Esophagus squamous epithelium (tissue), 5 donors: Measurements from ENCODE around the gene GRK6. TPM values are rescaled to one million over a fixed set of nuclear protein-coding genes. Genes with fewer than 3 reads are reported as not detected.

ENCODE experiments used
- DNase-seq: peaks from one replicate; lab custom pipeline; 2025; lab: John Stamatoyannopoulos, UW
- H3K27ac ChIP-seq, 4 donors: fragments of 200-600 bp; sonication (generic); one replicate each; pipeline ENCODE4 v1.5.1; 2016 to 2019; ENCODE audit warnings: mild to moderate bottlenecking in 1 of 4
- H3K27me3 ChIP-seq, 4 donors: fragments of 200-600 bp; sonication (generic); 1 replicate in 3 of 4; 2 replicates in 1 of 4; pipeline versions ENCODE4 v1.5.1 to v1.6.0; 2017 to 2021; ENCODE audit warnings: antibody characterized with exemption in 1 of 4
- H3K36me3 ChIP-seq, 3 donors: fragments of 200-600 bp; sonication (generic); one replicate each; pipeline ENCODE4 v1.5.1; 2016 to 2019
- H3K4me1 ChIP-seq, 3 donors: fragments of 200-600 bp; sonication (generic); one replicate each; pipeline ENCODE4 v1.5.1; 2017 to 2019
- H3K4me3 ChIP-seq, 4 donors: fragments of 200-600 bp; sonication (generic); 1 replicate in 3 of 4; 2 replicates in 1 of 4; pipeline ENCODE4 v1.5.1; 2016 to 2019; ENCODE audit warnings: mild to moderate bottlenecking in 2 of 4, moderate library complexity in 1 of 4
- H3K9me3 ChIP-seq, 3 donors: fragments of 200-600 bp; sonication (generic); one replicate each; pipeline ENCODE4 v1.5.1; 2016 to 2019
- POLR2A ChIP-seq, 4 donors: fragments of 450-650 bp; IDR thresholded peaks; one replicate each; pipeline ENCODE4 v1.6.1; 2017; ENCODE audit warnings: antibody characterized with exemption in 4 of 4, mild to moderate bottlenecking in 4 of 4, moderate library complexity in 3 of 4
- WGBS, 2 donors: methylation state at CpG; one replicate each; pipeline ENCODE4 v1.1.5; 2018; 5-methylcytosine and 5-hydroxymethylcytosine counted together
- intact Hi-C: fragments of 100-400 bp; cut with DNase I; formaldehyde crosslinking; loops from one replicate; pipeline ENCODE4 v1.15.0; 2022
- total RNA-seq, 4 donors: library from RNA; depleted of rRNA; stranded (reverse); fragments of >200 nt; gene quantifications; one replicate each; pipeline ENCODE4 v1.1.0, GENCODE V29; 2016
- TF ChIP-seq, protein P1 (sequence below), 6 experiments: fragments of 450-650 bp in 4 of 6; fragments of 200-600 bp in 2 of 6; sonication (generic) in 2 of 6; IDR thresholded peaks; one replicate each; pipeline ENCODE4 v1.5.1; 2016 to 2019; ENCODE audit warnings: antibody characterized with exemption in 6 of 6, mild to moderate bottlenecking in 4 of 6, moderate library complexity in 4 of 6
- donor health status: DM: yes; HTN: yes; CAD: no.

The GRK6 gene
- total RNA-seq, 4 donors from 2014 or later: 24.6 to 39.7 (median 29.5) TPM

DNA sequence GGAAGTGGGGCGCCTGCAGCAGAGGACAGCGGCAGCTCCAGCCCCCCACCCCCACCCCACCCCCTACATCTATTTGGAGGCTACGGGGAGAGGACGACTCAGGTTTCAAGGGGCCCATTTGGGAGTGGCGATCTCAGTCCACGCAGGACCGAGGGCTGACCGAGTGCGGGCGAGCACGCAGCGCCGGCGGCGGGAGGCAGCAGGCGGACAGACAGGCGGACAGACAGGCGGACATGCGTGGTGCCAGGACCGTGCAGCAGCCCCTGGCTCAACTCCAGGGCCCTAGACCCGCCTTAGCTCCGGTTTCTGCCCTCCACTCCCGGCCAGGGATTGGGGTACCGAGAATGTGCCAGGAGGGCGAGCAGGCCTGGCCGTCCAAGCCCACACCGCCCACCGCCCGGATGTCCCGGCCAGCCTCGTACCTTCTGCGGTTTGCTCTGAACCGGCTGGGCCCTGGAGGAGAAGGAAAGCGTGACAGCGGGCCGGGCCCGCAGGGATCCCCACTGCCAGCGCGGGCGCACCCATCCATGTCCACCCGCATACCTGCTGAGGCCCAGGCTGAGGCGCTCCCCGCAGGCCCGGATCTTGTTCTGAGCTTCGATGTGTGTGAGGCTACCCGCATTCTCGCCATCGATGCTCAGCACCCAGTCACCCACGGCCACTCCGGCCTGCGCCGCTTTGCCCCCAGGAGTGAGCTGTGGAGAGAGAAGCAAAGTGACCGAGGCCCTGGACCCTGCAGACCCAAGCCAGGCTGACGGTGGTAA, 65.7 kb downstream of the GRK6 start:
- H3K9me3 ChIP-seq: no peaks in the 10 kb centered on the region
- H3K27me3 ChIP-seq: no peaks in the 10 kb centered on the region
- TF ChIP-seq POLR2A (IDR thresholded peaks at IDR 0.05): no peak
- TF ChIP-seq, protein P1, sequence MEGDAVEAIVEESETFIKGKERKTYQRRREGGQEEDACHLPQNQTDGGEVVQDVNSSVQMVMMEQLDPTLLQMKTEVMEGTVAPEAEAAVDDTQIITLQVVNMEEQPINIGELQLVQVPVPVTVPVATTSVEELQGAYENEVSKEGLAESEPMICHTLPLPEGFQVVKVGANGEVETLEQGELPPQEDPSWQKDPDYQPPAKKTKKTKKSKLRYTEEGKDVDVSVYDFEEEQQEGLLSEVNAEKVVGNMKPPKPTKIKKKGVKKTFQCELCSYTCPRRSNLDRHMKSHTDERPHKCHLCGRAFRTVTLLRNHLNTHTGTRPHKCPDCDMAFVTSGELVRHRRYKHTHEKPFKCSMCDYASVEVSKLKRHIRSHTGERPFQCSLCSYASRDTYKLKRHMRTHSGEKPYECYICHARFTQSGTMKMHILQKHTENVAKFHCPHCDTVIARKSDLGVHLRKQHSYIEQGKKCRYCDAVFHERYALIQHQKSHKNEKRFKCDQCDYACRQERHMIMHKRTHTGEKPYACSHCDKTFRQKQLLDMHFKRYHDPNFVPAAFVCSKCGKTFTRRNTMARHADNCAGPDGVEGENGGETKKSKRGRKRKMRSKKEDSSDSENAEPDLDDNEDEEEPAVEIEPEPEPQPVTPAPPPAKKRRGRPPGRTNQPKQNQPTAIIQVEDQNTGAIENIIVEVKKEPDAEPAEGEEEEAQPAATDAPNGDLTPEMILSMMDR (IDR thresholded peaks at IDR 0.05): no peak
- peak overlapping the region in 3 of 4 donors; percentile 24 to 98 (median 96) for H3K27ac ChIP-seq
- H3K36me3 ChIP-seq: peaks cover 20 to 57% (median 21%) of the 10 kb centered on the region in 3 donors
- intact Hi-C loops: loop anchor here (10.0 kb wide), 1 partner anchor 177 kb away; the partner anchor contains the start of gene MXD3
- H3K4me1 ChIP-seq: peaks cover 30 to 64% (median 45%) of the 10 kb centered on the region in 3 donors
- WGBS, 2 donors: 83 to 86% methylated on average over 8 to 24 of the region's 54 CpGs
- DNase-seq: no peak
- H3K4me3 ChIP-seq: peak overlapping the region in 1 of 4 donors; percentile 12

Other genes with a start within 250 kb of the GRK6 start
- gene RAB24, start 123.0 kb upstream of the GRK6 start, total RNA-seq: 10 to 100 TPM; 24.0 to 74.4 (median 49.8) TPM
- 100 to 1,000 TPM in 2 of 4 donors, 10 to 100 TPM in 2; 88.7 to 184 (median 108) TPM for gene PRELID1, start 122.9 kb upstream of the GRK6 start, total RNA-seq
- gene MXD3, start 114.8 kb upstream of the GRK6 start, total RNA-seq: 10 to 100 TPM in 2 of 4 donors, 1 to 10 TPM in 2; 7.4 to 15.3 (median 9.5) TPM
- 100 to 1,000 TPM; 225 to 384 (median 257) TPM for gene LMAN2, start 75.0 kb upstream of the GRK6 start, total RNA-seq
- 10 to 100 TPM; 32.7 to 37.8 (median 34.8) TPM for gene RGS14, start 68.8 kb upstream of the GRK6 start, total RNA-seq
- under 1 TPM; 0.15 to 0.47 (median 0.25) TPM for gene SLC34A1, start 42.2 kb upstream of the GRK6 start, total RNA-seq
- gene PFN3, start 26.0 kb upstream of the GRK6 start, total RNA-seq: 1 to 10 TPM in 1 of 4 donors, not detected in 3; 2.0 TPM
- 10 to 100 TPM; 10.7 to 25.4 (median 19.6) TPM for gene F12, start 17.1 kb upstream of the GRK6 start, total RNA-seq
- gene PRR7, start 20.1 kb downstream of the GRK6 start, total RNA-seq: 1 to 10 TPM; 5.0 to 7.7 (median 6.4) TPM
- 10 to 100 TPM; 11.9 to 51.1 (median 27.2) TPM for gene DBN1, start 47.0 kb downstream of the GRK6 start, total RNA-seq
- 10 to 100 TPM; 17.1 to 81.6 (median 33.6) TPM for gene PDLIM7, start 70.9 kb downstream of the GRK6 start, total RNA-seq
- 1 to 10 TPM; 2.4 to 7.2 (median 4.4) TPM for gene DOK3, start 83.2 kb downstream of the GRK6 start, total RNA-seq
- 10 to 100 TPM; 63.4 to 96.5 (median 76.2) TPM for gene DDX41, start 90.3 kb downstream of the GRK6 start, total RNA-seq
- gene FAM193B, start 127.9 kb downstream of the GRK6 start, total RNA-seq: 10 to 100 TPM; 28.5 to 52.1 (median 41.9) TPM
- gene TMED9, start 165.5 kb downstream of the GRK6 start, total RNA-seq: 100 to 1,000 TPM in 3 of 4 donors, 10 to 100 TPM in 1; 96.5 to 141 (median 119) TPM
- gene B4GALT7, start 173.5 kb downstream of the GRK6 start, total RNA-seq: 10 to 100 TPM; 13.5 to 22.9 (median 15.8) TPM